ENCODE results near the gene KDELR1.
"Not testable (repeated sequence)": the region's sequence is repeated elsewhere in the genome, so short reads cannot be mapped to it uniquely, and the experiment has no call there.

The KDELR1 gene

GRCh38 chr19:48397263-48398101 lies 6.1 kb upstream of the KDELR1 start:
- DNase-seq, result peak; percentile 45

- DNase-seq, result peak; percentile 61
Observed at GRCh38 chr19:48396824-48397176, 5.4 kb upstream of the KDELR1 start.

GRCh38 chr19:48396016-48396823 lies 4.9 kb upstream of the KDELR1 start:
- DNase-seq, result peak; percentile 52

- no peak for DNase-seq
Observed at GRCh38 chr19:48395499-48395898, 4.1 kb upstream of the KDELR1 start.

- no peak for DNase-seq
Observed at GRCh38 chr19:48395170-48395455, 3.8 kb upstream of the KDELR1 start.

GRCh38 chr19:48394331-48395169 lies 3.2 kb upstream of the KDELR1 start:
- peak; percentile 37 for DNase-seq

- peak; percentile 62 for DNase-seq
Observed at GRCh38 chr19:48393559-48394330, 2.4 kb upstream of the KDELR1 start, which contains the start of gene GRIN2D. TSS of gene GRIN2D (plus strand) at chr19:48393668. CDS start at chr19:48398393, 4,725 bp downstream.

GRCh38 chr19:48392860-48393558 lies 1.7 kb upstream of the KDELR1 start:
- no peak for DNase-seq

- DNase-seq, result not testable (repeated sequence)
Observed at GRCh38 chr19:48392006-48392344, 624 bp upstream of the KDELR1 start.

GRCh38 chr19:48390188-48391099 lies 907 bp downstream of the KDELR1 start:
- DNase-seq, result peak; percentile 59

GRCh38 chr19:48386981-48387380 lies 4.4 kb downstream of the KDELR1 start:
- no peak for DNase-seq

- no peak for DNase-seq
Observed at GRCh38 chr19:48385461-48386087, 5.8 kb downstream of the KDELR1 start.

GRCh38 chr19:48382286-48382685 lies 9.1 kb downstream of the KDELR1 start:
- DNase-seq, result no peak

- DNase-seq, result no peak
Observed at GRCh38 chr19:48381178-48381950, 10.0 kb downstream of the KDELR1 start.

- DNase-seq, result no peak
Observed at GRCh38 chr19:48379058-48379457, 12.3 kb downstream of the KDELR1 start.

GRCh38 chr19:48378194-48378570 lies 13.2 kb downstream of the KDELR1 start:
- no peak for DNase-seq

- no peak for DNase-seq
Observed at GRCh38 chr19:48373567-48373966, 17.8 kb downstream of the KDELR1 start.

- DNase-seq, result peak; percentile 41
Observed at GRCh38 chr19:48372904-48373303, 18.4 kb downstream of the KDELR1 start.

GRCh38 chr19:48371771-48372170 lies 19.6 kb downstream of the KDELR1 start:
- not testable (repeated sequence) for DNase-seq

GRCh38 chr19:48371367-48371766 lies 20.0 kb downstream of the KDELR1 start:
- no peak for DNase-seq
